Mesendoderm (in vitro differentiated cells): ENCODE measurements around the gene RASSF4.
A peak's percentile ranks its signal among the peaks of the same experiment; 100 is the strongest.

Source experiments
- DNase-seq: peaks from one replicate; pipeline ENCODE4 v3.0.0; 2013
- H2AK5ac ChIP-seq: 2 replicates; pipeline ENCODE4 v1.6.1; 2013; ENCODE audit warnings: low read length, inconsistent platforms
- H2BK120ac ChIP-seq: 2 replicates; pipeline ENCODE4 v1.6.1; 2013; ENCODE audit warnings: low read depth, mild to moderate bottlenecking, low read length, moderate library complexity, mixed read lengths
- H2BK15ac ChIP-seq: replicated peaks from 2 replicates; pipeline ENCODE4 v1.6.1; 2013; ENCODE audit warnings: low read depth, mild to moderate bottlenecking, moderate library complexity
- H2BK5ac ChIP-seq: 2 replicates; pipeline ENCODE4 v1.6.1; 2013; ENCODE audit warnings: low read length, inconsistent platforms
- H3K18ac ChIP-seq: 2 replicates; pipeline ENCODE4 v1.6.1; 2013; ENCODE audit warnings: mild to moderate bottlenecking, low read length, mixed read lengths
- H3K23ac ChIP-seq: one replicate; pipeline ENCODE4 v1.6.1; 2013; ENCODE audit warnings: low read length
- H3K27ac ChIP-seq: 2 replicates; pipeline ENCODE4 v1.5.1; 2013; ENCODE audit warnings: low read depth, mild to moderate bottlenecking, inconsistent platforms, low read length, moderate library complexity
- H3K27me3 ChIP-seq: 2 replicates; pipeline ENCODE4 v1.6.1; 2013; ENCODE audit warnings: low read length, control low read depth, mild to moderate bottlenecking, inconsistent platforms; ENCODE audit not compliant: insufficient read depth, poor library complexity
- H3K36me3 ChIP-seq: 2 replicates; pipeline ENCODE4 v1.6.1; 2013; ENCODE audit warnings: low read length, inconsistent platforms; ENCODE audit not compliant: control insufficient read depth, insufficient read depth
- H3K4ac ChIP-seq: one replicate; pipeline ENCODE4 v1.6.1; 2013; ENCODE audit warnings: low read depth, mild to moderate bottlenecking, low read length, moderate library complexity
- H3K4me1 ChIP-seq: 2 replicates; pipeline ENCODE4 v1.6.1; 2013; ENCODE audit warnings: low read depth, low read length, inconsistent platforms; ENCODE audit not compliant: control insufficient read depth
- H3K4me2 ChIP-seq: 2 replicates; pipeline ENCODE4 v1.6.1; 2013; ENCODE audit warnings: low read length
- H3K4me3 ChIP-seq: 2 replicates; pipeline ENCODE4 v1.5.1; 2013; ENCODE audit warnings: mild to moderate bottlenecking, low read length
- H3K56ac ChIP-seq: one replicate; pipeline ENCODE4 v1.6.1; 2013; ENCODE audit warnings: low read length
- H3K79me1 ChIP-seq: 2 replicates; pipeline ENCODE4 v1.6.1; 2013; ENCODE audit warnings: low read length, inconsistent platforms
- H3K79me2 ChIP-seq: 2 replicates; pipeline ENCODE4 v1.6.1; 2013; ENCODE audit warnings: mild to moderate bottlenecking, low read length; ENCODE audit not compliant: control insufficient read depth, insufficient read depth
- H3K9ac ChIP-seq: 2 replicates; pipeline ENCODE4 v1.6.1; 2013; ENCODE audit warnings: low read length, inconsistent platforms
- H4K5ac ChIP-seq: one replicate; pipeline ENCODE4 v1.6.1; 2013; ENCODE audit warnings: low read length
- H4K8ac ChIP-seq: one replicate; pipeline ENCODE4 v1.6.1; 2013; ENCODE audit warnings: low read depth, mild to moderate bottlenecking, control low read depth, low read length, moderate library complexity
- WGBS: extraction: QIAGEN DNeasy Blood & Tissue Kit; methylation state at CpG from one replicate; pipeline ENCODE4 v1.1.7; 2013; ENCODE audit warnings: low lambda C conversion rate, missing lambda C conversion rate; ENCODE audit not compliant: insufficient coverage; ENCODE audit errors: extremely low coverage; 5-methylcytosine and 5-hydroxymethylcytosine counted together

RASSF4 gene

GRCh38 chr10:44989597-44990301 lies 30.1 kb downstream of the RASSF4 start:
- Histone ChIP-seq H2BK120ac (no peak overlapping the region), H3K4me1 (peaks cover 4% of the 10 kb centered on the region), H3K4me3 (no peak overlapping the region), H3K79me2 (no peaks in the 10 kb centered on the region), H3K18ac (no peak overlapping the region), H3K36me3 (no peaks in the 10 kb centered on the region), H2AK5ac (no peak overlapping the region), H3K23ac (no peak overlapping the region), H3K4ac (no peak overlapping the region), H2BK15ac (no peak overlapping the region), H4K5ac (no peak overlapping the region), H2BK5ac (no peak overlapping the region), H3K56ac (no peak overlapping the region), H3K9ac (no peak overlapping the region), H3K79me1 (no peaks in the 10 kb centered on the region), H4K8ac (no peak overlapping the region), H3K4me2 (no peak overlapping the region), H3K27me3 (no peaks in the 10 kb centered on the region), H3K27ac (no peak overlapping the region)
- no peak for DNase-seq
- WGBS = no CpG with 5 or more reads among the region's 14 CpGs

GRCh38 chr10:44990302-44990655 lies 30.7 kb downstream of the RASSF4 start:
- no peak overlapping the region for H2AK5ac ChIP-seq
- no peaks in the 10 kb centered on the region for H3K36me3 ChIP-seq
- no peak overlapping the region for H3K27ac ChIP-seq
- H4K8ac ChIP-seq = no peak overlapping the region
- no peak overlapping the region for H3K56ac ChIP-seq
- H4K5ac ChIP-seq = no peak overlapping the region
- H3K4me2 ChIP-seq = no peak overlapping the region
- no peak overlapping the region for H2BK120ac ChIP-seq
- H3K4me3 ChIP-seq = no peak overlapping the region
- no peak overlapping the region for H3K18ac ChIP-seq
- no peak overlapping the region for H2BK5ac ChIP-seq
- DNase-seq = peak; percentile 82
- no peak overlapping the region for H2BK15ac ChIP-seq
- no peak overlapping the region for H3K9ac ChIP-seq
- H3K4me1 ChIP-seq = peaks cover 4% of the 10 kb centered on the region
- H3K79me1 ChIP-seq = no peaks in the 10 kb centered on the region
- no peak overlapping the region for H3K4ac ChIP-seq
- WGBS = no CpG with 5 or more reads among the region's 8 CpGs
- H3K79me2 ChIP-seq = no peaks in the 10 kb centered on the region
- no peak overlapping the region for H3K23ac ChIP-seq
- H3K27me3 ChIP-seq = no peaks in the 10 kb centered on the region

- Histone ChIP-seq H2AK5ac (no peak overlapping the region), H4K5ac (no peak overlapping the region), H2BK5ac (no peak overlapping the region), H3K56ac (no peak overlapping the region), H3K4me2 (no peak overlapping the region), H3K36me3 (no peaks in the 10 kb centered on the region), H4K8ac (no peak overlapping the region), H3K27ac (no peak overlapping the region), H3K4me1 (peaks cover 4% of the 10 kb centered on the region), H3K27me3 (no peaks in the 10 kb centered on the region), H2BK15ac (no peak overlapping the region), H2BK120ac (no peak overlapping the region), H3K4ac (no peak overlapping the region), H3K23ac (no peak overlapping the region), H3K79me2 (no peaks in the 10 kb centered on the region), H3K9ac (no peak overlapping the region), H3K4me3 (no peak overlapping the region), H3K18ac (no peak overlapping the region), H3K79me1 (no peaks in the 10 kb centered on the region)
- no peak for DNase-seq
- WGBS = no CpG with 5 or more reads among the region's 7 CpGs
Measured at GRCh38 chr10:44990965-44991364, 31.4 kb downstream of the RASSF4 start.

- Histone ChIP-seq H2BK120ac (no peak overlapping the region), H4K5ac (no peak overlapping the region), H3K4me2 (no peak overlapping the region), H3K4me3 (no peak overlapping the region), H3K4ac (no peak overlapping the region), H3K23ac (no peak overlapping the region), H3K9ac (no peak overlapping the region), H4K8ac (no peak overlapping the region), H3K27ac (no peak overlapping the region), H3K36me3 (no peaks in the 10 kb centered on the region), H3K79me2 (no peaks in the 10 kb centered on the region), H3K18ac (no peak overlapping the region), H2BK5ac (no peak overlapping the region), H2AK5ac (no peak overlapping the region), H3K56ac (no peak overlapping the region), H3K79me1 (no peaks in the 10 kb centered on the region), H3K4me1 (no peaks in the 10 kb centered on the region), H2BK15ac (no peak overlapping the region), H3K27me3 (no peaks in the 10 kb centered on the region)
- DNase-seq = no peak
- WGBS = no CpG with 5 or more reads among the region's 5 CpGs
Measured at GRCh38 chr10:44991571-44991970, 32.0 kb downstream of the RASSF4 start.

- H3K36me3 ChIP-seq = no peaks in the 10 kb centered on the region
- no peaks in the 10 kb centered on the region for H3K79me1 ChIP-seq
- no peaks in the 10 kb centered on the region for H3K4me1 ChIP-seq
- H4K8ac ChIP-seq = no peak overlapping the region
- no peak overlapping the region for H3K4me2 ChIP-seq
- H3K79me2 ChIP-seq = no peaks in the 10 kb centered on the region
- H3K27me3 ChIP-seq = no peaks in the 10 kb centered on the region
- H3K9ac ChIP-seq = no peak overlapping the region
- H2AK5ac ChIP-seq = no peak overlapping the region
- H2BK5ac ChIP-seq = no peak overlapping the region
- DNase-seq = no peak
- no peak overlapping the region for H3K27ac ChIP-seq
- H2BK15ac ChIP-seq = no peak overlapping the region
- no peak overlapping the region for H3K23ac ChIP-seq
- H4K5ac ChIP-seq = no peak overlapping the region
- no peak overlapping the region for H3K56ac ChIP-seq
- no peak overlapping the region for H2BK120ac ChIP-seq
- no peak overlapping the region for H3K18ac ChIP-seq
- no peak overlapping the region for H3K4me3 ChIP-seq
- no CpG with 5 or more reads among the region's 11 CpGs for WGBS
- H3K4ac ChIP-seq = no peak overlapping the region
Measured at GRCh38 chr10:44992070-44992731, 32.6 kb downstream of the RASSF4 start.
